HepG2 (cell line): Measurements from ENCODE around the gene ARL15. TPM values are rescaled to one million over a fixed set of nuclear protein-coding genes. Genes with fewer than 3 reads are reported as not detected.
A peak's percentile ranks its signal among the peaks of the same experiment; 100 is the strongest.

Source experiments
- FOXA3 ChIP-seq: IDR thresholded peaks from 2 replicates; pipeline ENCODE4 v1.6.1; 2016; ENCODE audit warnings: missing genetic modification reagents, missing compliant biosample characterization
- FOXO1 ChIP-seq: sonication (generic); formaldehyde crosslinking; IDR thresholded peaks from 2 replicates; pipeline ENCODE4 v1.4.0; 2020; ENCODE audit warnings: missing genetic modification reagents
- REST ChIP-seq, 2 experiments: IDR thresholded peaks; 2 replicates each; pipeline ENCODE4 v1.6.1; 2011 to 2012; ENCODE audit warnings: low read length in 2 of 2, borderline replicate concordance in 1 of 2, low read depth in 1 of 2, mild to moderate bottlenecking in 1 of 2, moderate library complexity in 1 of 2
- RFX1 ChIP-seq: fragments of 450-650 bp; IDR thresholded peaks from 2 replicates; pipeline ENCODE4 v1.6.1; 2017
- SYNCRIP ChIP-seq: fragments of 200-400 bp; formaldehyde crosslinking; IDR thresholded peaks from 2 replicates; pipeline ENCODE4 v1.6.1; 2018; ENCODE audit warnings: mild to moderate bottlenecking, low read depth, low read length; ENCODE audit not compliant: insufficient read depth
- ZNF724P ChIP-seq: sonication (generic); formaldehyde crosslinking; IDR thresholded peaks from 2 replicates; pipeline ENCODE4 v1.8.0; 2022; ENCODE audit warnings: missing genetic modification reagents, borderline replicate concordance
- ZNF746 ChIP-seq: sonication (generic); formaldehyde crosslinking; IDR thresholded peaks from 2 replicates; pipeline ENCODE4 v1.8.0; 2022; ENCODE audit warnings: mild to moderate bottlenecking, missing genetic modification reagents
- polyA plus RNA-seq, 8 experiments: library from polyadenylated mRNA; depleted of rRNA in 3 of 8; stranded (reverse) in 7 of 8; unstranded in 1 of 8; fragments of >200 nt; fragmentation: Illumina TruSeq in 4 of 8; extraction: Trizol in 4 of 8; gene quantifications; 2 replicates each; pipeline versions ENCODE4 v1.2.1 to v1.2.3, GENCODE V29; 2011 to 2016; ENCODE audit warnings: low read depth in 4 of 8, missing spikeins in 1 of 8, mixed read lengths in 1 of 8; ENCODE audit not compliant: insufficient read depth in 1 of 8
- total RNA-seq, 5 experiments: library from RNA; depleted of rRNA; stranded (reverse); fragments of >200 nt; fragmentation: Illumina TruSeq; extraction: Trizol; gene quantifications; 2 replicates each; pipeline ENCODE4 v1.2.3, GENCODE V29; 2016; ENCODE audit warnings: low read depth in 1 of 5
- TF ChIP-seq, protein P1 (sequence below): sonication (generic); formaldehyde crosslinking; IDR thresholded peaks from 2 replicates; pipeline ENCODE4 v1.5.0; 2020; ENCODE audit warnings: mild to moderate bottlenecking, missing genetic modification reagents, borderline replicate concordance
- TF ChIP-seq, protein P2 (sequence below): sonication (generic); formaldehyde crosslinking; conservative IDR thresholded peaks from 2 replicates; pipeline ENCODE4 v1.8.0; 2022; ENCODE audit warnings: missing genetic modification reagents
- TF ChIP-seq, protein P3 (sequence below): IDR thresholded peaks from 2 replicates; pipeline ENCODE4 v1.4.0; 2020; ENCODE audit warnings: mild to moderate bottlenecking, missing genetic modification reagents

Gene ARL15
- total and polyA plus RNA-seq, 2 of the 13 experiments (the other 11 are each of a cell fraction or from before 2014, with no cell fraction given), result 2.5 to 7.7 TPM

DNA sequence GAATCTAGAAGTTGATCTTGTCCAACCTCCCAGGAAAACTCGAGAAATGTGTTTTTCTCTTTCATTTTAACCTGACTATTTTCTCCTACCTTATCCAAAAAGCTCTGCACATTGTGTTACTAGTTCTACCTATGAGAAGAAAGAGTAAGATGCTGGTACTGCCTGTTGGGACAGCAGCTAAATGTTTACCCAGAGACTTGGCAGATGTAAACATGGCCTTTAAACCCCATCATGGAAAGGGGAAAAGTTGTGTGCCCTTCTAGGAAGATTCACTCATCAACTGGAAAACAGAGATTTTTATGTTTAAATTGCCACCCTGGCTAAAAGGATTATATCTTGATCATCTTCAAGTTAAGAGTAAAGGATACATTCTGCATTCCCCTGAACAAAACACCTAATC is 3.5 kb downstream of the ARL15 start (continued):
- TF ChIP-seq, protein P1, sequence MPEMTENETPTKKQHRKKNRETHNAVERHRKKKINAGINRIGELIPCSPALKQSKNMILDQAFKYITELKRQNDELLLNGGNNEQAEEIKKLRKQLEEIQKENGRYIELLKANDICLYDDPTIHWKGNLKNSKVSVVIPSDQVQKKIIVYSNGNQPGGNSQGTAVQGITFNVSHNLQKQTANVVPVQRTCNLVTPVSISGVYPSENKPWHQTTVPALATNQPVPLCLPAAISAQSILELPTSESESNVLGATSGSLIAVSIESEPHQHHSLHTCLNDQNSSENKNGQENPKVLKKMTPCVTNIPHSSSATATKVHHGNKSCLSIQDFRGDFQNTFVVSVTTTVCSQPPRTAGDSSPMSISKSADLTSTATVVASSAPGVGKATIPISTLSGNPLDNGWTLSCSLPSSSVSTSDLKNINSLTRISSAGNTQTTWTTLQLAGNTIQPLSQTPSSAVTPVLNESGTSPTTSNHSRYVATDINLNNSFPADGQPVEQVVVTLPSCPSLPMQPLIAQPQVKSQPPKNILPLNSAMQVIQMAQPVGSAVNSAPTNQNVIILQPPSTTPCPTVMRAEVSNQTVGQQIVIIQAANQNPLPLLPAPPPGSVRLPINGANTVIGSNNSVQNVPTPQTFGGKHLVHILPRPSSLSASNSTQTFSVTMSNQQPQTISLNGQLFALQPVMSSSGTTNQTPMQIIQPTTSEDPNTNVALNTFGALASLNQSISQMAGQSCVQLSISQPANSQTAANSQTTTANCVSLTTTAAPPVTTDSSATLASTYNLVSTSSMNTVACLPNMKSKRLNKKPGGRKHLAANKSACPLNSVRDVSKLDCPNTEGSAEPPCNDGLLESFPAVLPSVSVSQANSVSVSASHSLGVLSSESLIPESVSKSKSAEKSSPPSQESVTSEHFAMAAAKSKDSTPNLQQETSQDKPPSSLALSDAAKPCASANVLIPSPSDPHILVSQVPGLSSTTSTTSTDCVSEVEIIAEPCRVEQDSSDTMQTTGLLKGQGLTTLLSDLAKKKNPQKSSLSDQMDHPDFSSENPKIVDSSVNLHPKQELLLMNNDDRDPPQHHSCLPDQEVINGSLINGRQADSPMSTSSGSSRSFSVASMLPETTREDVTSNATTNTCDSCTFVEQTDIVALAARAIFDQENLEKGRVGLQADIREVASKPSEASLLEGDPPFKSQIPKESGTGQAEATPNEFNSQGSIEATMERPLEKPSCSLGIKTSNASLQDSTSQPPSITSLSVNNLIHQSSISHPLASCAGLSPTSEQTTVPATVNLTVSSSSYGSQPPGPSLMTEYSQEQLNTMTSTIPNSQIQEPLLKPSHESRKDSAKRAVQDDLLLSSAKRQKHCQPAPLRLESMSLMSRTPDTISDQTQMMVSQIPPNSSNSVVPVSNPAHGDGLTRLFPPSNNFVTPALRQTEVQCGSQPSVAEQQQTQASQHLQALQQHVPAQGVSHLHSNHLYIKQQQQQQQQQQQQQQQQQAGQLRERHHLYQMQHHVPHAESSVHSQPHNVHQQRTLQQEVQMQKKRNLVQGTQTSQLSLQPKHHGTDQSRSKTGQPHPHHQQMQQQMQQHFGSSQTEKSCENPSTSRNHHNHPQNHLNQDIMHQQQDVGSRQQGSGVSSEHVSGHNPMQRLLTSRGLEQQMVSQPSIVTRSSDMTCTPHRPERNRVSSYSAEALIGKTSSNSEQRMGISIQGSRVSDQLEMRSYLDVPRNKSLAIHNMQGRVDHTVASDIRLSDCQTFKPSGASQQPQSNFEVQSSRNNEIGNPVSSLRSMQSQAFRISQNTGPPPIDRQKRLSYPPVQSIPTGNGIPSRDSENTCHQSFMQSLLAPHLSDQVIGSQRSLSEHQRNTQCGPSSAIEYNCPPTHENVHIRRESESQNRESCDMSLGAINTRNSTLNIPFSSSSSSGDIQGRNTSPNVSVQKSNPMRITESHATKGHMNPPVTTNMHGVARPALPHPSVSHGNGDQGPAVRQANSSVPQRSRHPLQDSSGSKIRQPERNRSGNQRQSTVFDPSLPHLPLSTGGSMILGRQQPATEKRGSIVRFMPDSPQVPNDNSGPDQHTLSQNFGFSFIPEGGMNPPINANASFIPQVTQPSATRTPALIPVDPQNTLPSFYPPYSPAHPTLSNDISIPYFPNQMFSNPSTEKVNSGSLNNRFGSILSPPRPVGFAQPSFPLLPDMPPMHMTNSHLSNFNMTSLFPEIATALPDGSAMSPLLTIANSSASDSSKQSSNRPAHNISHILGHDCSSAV (CRISPR knock-in tag), result no peak
- TF ChIP-seq ZNF724P (CRISPR knock-in tag), result no peak
- TF ChIP-seq SYNCRIP, result no peak
- TF ChIP-seq RFX1, result no peak
- TF ChIP-seq REST (IDR thresholded peaks at IDR 0.05; ENCODE audit: borderline replicate concordance in 1 of 2, low read depth in 1 of 2, low read length in 2 of 2), result peak in 1 of 2 experiments; percentile 69; a peak in 1 of 4 replicates
- peak; percentile 69; the same call in 1 of the 2 replicates for TF ChIP-seq FOXO1
- TF ChIP-seq FOXA3 (CRISPR knock-in tag), result peak; percentile 90
- TF ChIP-seq, protein P2, sequence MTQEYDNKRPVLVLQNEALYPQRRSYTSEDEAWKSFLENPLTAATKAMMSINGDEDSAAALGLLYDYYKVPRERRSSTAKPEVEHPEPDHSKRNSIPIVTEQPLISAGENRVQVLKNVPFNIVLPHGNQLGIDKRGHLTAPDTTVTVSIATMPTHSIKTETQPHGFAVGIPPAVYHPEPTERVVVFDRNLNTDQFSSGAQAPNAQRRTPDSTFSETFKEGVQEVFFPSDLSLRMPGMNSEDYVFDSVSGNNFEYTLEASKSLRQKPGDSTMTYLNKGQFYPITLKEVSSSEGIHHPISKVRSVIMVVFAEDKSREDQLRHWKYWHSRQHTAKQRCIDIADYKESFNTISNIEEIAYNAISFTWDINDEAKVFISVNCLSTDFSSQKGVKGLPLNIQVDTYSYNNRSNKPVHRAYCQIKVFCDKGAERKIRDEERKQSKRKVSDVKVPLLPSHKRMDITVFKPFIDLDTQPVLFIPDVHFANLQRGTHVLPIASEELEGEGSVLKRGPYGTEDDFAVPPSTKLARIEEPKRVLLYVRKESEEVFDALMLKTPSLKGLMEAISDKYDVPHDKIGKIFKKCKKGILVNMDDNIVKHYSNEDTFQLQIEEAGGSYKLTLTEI, result no peak
- no peak for TF ChIP-seq ZNF746 (CRISPR knock-in tag)
- TF ChIP-seq, protein P3, sequence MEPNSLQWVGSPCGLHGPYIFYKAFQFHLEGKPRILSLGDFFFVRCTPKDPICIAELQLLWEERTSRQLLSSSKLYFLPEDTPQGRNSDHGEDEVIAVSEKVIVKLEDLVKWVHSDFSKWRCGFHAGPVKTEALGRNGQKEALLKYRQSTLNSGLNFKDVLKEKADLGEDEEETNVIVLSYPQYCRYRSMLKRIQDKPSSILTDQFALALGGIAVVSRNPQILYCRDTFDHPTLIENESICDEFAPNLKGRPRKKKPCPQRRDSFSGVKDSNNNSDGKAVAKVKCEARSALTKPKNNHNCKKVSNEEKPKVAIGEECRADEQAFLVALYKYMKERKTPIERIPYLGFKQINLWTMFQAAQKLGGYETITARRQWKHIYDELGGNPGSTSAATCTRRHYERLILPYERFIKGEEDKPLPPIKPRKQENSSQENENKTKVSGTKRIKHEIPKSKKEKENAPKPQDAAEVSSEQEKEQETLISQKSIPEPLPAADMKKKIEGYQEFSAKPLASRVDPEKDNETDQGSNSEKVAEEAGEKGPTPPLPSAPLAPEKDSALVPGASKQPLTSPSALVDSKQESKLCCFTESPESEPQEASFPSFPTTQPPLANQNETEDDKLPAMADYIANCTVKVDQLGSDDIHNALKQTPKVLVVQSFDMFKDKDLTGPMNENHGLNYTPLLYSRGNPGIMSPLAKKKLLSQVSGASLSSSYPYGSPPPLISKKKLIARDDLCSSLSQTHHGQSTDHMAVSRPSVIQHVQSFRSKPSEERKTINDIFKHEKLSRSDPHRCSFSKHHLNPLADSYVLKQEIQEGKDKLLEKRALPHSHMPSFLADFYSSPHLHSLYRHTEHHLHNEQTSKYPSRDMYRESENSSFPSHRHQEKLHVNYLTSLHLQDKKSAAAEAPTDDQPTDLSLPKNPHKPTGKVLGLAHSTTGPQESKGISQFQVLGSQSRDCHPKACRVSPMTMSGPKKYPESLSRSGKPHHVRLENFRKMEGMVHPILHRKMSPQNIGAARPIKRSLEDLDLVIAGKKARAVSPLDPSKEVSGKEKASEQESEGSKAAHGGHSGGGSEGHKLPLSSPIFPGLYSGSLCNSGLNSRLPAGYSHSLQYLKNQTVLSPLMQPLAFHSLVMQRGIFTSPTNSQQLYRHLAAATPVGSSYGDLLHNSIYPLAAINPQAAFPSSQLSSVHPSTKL (CRISPR knock-in tag), result peak; percentile 64
